ENCODE data around the gene BICRA.
"Not testable (repeated sequence)": the region's sequence is repeated elsewhere in the genome, so short reads cannot be mapped to it uniquely, and the experiment has no call there.

The BICRA gene

DNA sequence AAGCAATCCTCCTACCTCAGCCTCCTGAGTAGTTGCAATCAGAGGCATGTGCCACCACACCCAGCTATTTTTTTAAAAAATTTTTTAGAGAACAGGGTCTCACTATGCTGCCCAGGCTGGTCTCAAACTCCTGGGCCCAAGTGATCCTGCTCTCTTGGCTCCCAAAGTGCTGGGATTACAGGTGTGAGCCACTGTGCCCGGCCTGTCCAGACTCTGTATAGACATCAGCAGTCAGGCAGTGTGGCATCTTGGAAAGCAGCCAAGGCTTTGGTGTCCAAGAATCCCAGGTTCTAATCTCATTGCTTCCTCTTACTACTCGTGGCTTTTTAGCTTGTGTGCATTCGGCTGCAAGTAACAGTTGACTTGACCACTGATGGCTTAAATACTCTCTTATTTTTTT, 43.4 kb downstream of the BICRA start:
- FAIRE-seq: no peak
- no peak for DNase-seq (ENCODE audit: insufficient read length, low spot score)
- no peak for TF ChIP-seq POLR2A (IDR thresholded peaks at IDR 0.05; ENCODE audit: low read depth, low read length)

DNA sequence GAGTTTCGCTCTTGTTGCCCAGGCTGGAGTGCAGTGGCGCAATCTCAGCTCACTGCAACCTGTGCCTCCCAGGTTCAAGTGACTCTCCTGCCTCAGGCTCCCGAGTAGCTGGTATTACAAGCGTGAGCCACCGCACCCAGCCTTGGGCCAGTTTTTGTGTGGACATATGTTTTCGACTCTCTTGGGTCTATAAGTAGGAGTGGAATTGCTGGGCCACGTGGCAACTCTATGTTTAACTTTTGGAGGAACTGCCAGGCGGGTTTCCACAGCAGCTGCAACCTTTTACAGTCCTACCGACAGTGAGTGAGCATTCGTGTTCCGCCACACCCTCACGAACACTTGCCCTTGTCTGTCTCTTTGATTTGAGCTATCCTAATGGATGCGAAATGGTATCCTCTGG, 44.9 kb downstream of the BICRA start:
- DNase-seq (ENCODE audit: insufficient read length, low spot score) (no peak), FAIRE-seq (no peak)
- TF ChIP-seq POLR2A (IDR thresholded peaks at IDR 0.05; ENCODE audit: low read depth, low read length): no peak

DNA sequence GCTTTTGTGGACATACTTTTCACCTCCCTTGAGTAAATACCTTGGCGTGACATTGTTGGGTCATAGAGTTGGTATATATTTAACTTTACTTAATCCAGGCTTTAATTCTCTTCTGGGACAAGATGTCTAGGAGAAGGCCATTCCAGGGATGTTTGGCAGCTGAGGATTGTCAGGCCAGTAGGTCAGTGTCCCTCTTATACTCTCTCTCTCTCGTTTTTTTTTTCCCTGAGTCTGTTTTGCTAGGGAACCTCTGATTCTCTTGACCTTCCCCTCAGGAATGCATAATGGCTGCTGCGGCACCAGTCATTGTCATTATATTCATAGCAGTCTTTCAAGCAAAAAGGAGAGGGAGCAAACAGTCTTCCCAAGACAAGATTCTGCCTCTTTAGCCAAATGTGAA, 48.8 kb downstream of the BICRA start:
- FAIRE-seq (no peak), DNase-seq (ENCODE audit: insufficient read length, low spot score) (no peak)
- TF ChIP-seq POLR2A (IDR thresholded peaks at IDR 0.05; ENCODE audit: low read depth, low read length): no peak

DNA sequence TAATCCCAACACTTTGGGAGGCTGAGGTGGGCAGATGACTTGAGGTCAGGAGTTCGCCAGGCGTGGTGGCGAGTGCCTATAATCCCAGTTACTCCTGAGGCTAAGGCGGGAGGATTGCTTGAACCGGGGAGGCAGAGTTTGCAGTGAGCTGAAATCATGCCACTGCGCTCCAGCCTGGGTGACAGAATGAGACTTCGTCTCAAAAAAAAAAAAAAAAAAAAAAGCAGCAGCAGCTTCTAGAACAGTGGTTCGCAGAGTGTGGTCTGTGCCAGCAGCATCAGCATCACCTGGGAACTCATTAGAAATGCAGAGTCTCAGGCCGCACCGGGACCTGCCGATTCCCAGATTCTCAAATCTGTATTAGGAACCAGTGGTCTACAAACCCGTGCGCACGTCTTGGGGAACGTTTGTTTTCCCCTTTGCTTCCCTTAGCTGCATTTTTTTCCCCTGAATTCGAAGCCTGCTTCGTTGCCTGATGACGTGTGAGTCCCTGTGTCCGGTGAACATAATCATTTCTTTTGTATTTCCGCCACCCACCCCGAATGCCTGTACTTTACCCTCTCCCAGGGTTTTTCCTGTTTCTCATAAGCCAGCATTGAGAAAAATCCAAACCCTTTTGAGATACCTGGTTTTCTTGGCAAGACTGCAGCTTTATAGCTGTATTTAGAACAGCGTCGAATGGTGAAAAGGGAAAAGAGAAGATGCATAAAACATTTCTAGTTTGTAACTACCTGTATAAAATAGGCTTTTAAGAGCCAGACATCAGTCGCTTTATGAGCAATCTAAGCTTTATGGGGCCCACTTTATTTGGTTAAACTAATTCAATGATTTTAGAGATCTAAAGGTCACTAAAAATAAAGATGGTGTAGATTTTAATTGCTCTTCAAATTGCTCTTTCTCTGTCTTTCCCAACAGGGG, 49.8 kb downstream of the BICRA start:
- FAIRE-seq: no peak

DNA sequence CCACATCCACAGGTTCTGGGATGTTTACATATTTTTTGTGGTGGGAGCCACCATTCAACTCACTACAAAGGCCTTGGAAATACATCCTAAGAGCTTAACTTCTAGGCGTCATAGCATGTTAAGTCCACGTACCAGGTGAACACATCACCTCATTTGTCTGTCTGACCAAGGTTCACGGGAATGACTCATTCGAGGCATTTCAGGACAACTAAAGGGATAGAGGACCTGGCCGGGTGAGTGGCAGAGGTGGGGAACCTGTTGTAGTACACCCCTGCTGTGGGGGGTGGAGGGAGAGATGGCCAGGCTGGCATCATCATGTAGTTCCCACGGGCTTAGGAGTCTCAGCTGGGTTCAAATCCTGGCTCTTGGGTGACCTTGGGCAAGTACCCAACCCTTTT, 51.5 kb downstream of the BICRA start:
- no peak for DNase-seq (ENCODE audit: insufficient read length, low spot score)
- TF ChIP-seq POLR2A (IDR thresholded peaks at IDR 0.05; ENCODE audit: low read depth, low read length): no peak

More for the DNA sequence above, 49.8 kb downstream of the BICRA start:
- no peak for DNase-seq (ENCODE audit: insufficient read length, low spot score)
- TF ChIP-seq POLR2A (IDR thresholded peaks at IDR 0.05; ENCODE audit: low read depth, low read length): no peak

DNA sequence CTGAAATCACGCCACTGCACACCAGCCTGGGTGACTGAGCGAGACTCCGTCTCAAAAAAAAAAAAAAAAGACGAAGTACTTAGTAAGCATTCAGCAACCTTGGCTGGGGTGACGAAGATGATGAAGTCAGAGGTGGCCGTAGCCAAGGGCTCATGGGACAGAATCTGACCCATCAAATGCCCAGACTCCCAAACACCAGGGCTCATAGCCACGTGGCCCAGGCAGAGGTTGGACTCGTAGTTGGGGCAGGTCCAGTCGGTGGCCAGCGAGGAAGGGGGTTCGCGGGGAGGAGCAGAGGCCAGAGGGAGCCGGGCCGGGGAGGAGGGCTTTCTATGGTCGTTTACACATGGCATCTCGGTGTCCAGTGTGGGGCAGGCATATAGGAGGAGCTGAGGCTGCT, 52.2 kb downstream of the BICRA start:
- DNase-seq (ENCODE audit: insufficient read length, low spot score) (no peak), FAIRE-seq (no peak)
- no peak for TF ChIP-seq POLR2A (IDR thresholded peaks at IDR 0.05; ENCODE audit: low read depth, low read length)

More for the DNA sequence above, 51.5 kb downstream of the BICRA start:
- FAIRE-seq: no peak

DNA sequence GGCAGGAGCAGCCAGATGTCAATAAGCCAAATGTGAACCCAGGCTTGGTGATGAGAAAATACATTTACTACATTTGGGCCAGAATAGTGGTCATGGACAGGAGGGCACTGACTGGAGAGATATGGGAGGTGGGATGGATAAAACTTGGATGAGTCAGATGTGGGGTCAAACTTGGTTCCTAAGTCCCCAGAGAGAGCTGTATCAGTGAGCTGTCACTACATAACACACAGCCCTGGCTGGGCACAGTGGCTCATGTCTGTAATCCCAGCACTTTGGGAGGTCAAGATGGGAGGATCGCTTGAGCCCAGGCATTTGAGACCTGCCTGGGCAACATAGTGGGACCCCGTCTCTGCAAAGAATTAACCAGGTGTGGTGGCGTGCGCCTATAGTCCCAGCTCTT, 52.7 kb downstream of the BICRA start:
- DNase-seq (ENCODE audit: insufficient read length, low spot score) (no peak), FAIRE-seq (no peak)
- TF ChIP-seq POLR2A (IDR thresholded peaks at IDR 0.05; ENCODE audit: low read depth, low read length): no peak

DNA sequence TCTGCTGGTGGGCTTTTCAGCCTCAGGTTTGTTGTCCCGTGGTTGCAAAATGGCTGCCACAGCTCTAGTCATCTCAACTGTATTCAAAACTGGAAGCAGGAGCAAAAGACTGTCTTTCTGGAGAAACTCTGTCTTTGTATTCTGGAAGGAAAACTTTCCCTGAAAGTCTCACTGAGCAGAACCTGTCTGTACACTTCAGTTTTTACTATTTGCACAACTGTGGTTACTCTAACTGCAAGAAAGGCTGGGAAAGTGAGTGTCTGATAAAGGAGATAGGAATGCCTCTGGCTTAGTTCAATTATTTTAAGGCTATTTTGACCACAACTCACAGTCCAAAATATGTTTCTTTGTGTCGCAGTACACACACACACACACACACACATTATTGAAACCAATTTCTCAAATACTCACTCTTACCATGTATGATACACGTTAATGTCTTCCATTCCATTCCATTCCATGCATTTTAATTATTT, 54.5 kb downstream of the BICRA start:
- TF ChIP-seq POLR2A (IDR thresholded peaks at IDR 0.05; ENCODE audit: low read depth, low read length): no peak
- no peak for FAIRE-seq
- peak; percentile 30 for DNase-seq (ENCODE audit: insufficient read length, low spot score)

DNA sequence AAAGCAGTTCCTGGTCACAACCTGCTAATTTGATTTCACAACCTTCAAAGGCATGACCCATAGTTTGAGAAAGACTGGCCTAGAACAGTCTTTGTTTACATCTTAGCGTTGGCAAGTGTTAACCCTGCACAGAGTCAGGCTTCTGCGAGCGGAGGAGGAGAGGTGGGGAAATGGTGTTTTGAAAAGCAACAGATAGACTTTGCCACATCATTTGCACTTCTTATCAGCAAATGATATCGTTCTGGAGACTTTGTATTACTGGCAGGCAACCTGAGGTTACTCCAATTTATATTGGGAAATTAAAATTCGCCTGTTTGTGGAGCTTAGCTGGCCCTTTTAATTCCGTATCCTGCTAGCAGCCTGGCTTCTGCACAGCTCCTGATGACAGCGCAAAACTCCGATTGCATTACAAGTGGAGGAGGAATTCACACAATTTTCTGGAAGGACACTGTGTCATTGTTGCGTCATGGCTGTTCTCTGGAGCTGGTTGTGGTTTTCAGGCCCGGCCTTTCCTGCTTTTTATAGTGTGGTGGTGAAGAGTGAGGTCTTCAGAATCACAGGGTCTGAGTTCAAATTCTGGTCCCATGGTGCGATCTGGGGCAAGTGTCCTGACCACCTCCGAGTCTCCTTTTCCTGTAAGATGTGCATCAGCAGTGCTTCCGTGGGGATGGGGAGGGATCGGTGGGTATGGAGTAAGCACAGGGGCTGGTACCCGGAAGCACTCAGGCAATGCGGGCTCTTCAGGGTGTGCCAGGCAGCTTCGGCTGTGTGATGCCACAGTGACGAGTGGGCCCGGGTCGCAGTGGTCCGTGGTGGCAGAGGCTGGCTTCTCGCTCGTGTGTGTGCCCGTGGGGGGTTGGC, 55.2 kb downstream of the BICRA start:
- peak; percentile 77 for DNase-seq (ENCODE audit: insufficient read length, low spot score)
- FAIRE-seq: peak; percentile 79
- no peak for TF ChIP-seq POLR2A (IDR thresholded peaks at IDR 0.05; ENCODE audit: low read depth, low read length)

DNA sequence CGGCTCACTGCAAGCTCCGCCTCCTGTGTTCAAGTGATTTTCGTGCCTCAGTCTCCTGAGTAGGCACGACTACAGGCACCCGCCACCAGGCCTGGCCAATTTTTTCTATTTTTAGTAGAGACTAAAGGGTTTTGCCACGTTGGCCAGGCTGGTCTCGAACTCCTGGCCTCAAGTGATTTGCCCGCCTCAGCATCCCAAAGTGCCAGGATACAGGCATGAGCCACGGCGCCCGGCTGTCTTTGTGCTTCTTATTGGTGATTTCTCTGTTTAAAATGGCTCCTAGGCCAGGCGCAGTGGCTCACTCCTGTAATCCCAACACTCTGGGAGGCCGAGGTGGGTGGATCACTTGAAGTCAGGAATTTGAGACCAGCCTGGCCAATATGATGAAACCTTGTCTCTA, 59.6 kb downstream of the BICRA start:
- DNase-seq (ENCODE audit: insufficient read length, low spot score); FAIRE-seq: not testable (repeated sequence)

DNA sequence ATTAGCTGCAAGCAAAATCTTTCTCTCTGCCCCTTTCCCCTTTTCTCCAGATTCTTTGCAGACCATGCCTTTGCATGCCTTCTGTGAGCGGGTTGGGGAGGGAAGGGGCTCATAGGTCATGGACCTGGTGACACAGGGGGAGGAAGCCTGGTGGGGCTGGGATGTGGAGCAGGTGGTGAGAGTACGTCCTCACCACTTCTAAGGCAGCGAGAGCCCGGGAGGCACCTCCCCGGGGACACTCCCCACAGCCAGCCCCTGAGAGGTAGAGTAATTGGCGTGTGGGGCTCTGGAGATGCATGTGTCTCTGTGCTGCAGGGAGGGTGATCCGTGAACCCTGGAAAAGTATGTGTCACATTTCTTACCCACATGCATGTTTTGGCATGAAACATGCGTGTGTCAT, 61.8 kb downstream of the BICRA start:
- DNase-seq (ENCODE audit: insufficient read length, low spot score): no peak
- TF ChIP-seq POLR2A (IDR thresholded peaks at IDR 0.05; ENCODE audit: low read depth, low read length): no peak
- FAIRE-seq: no peak

DNA sequence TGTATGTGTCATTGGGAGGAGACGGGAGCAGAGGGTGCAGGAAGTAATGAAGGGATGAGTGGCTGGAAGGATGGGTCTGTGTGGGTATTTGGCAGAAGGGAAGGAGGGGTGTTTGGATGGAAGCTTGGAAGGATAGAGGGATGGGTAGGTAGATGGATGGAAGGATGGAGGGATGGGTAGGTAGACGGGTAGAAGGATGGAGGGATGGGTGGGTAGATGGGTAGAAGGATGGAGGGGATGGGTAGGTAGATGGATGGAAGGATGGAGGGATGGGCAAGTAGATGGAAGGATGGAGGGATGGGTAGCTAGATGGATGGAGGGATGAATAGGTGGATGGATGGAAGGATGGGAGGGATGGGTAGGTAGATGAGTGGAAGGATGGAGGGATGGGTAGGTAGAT, 62.6 kb downstream of the BICRA start:
- DNase-seq (ENCODE audit: insufficient read length, low spot score) (no peak), FAIRE-seq (no peak)
- TF ChIP-seq POLR2A (IDR thresholded peaks at IDR 0.05; ENCODE audit: low read depth, low read length): no peak

DNA sequence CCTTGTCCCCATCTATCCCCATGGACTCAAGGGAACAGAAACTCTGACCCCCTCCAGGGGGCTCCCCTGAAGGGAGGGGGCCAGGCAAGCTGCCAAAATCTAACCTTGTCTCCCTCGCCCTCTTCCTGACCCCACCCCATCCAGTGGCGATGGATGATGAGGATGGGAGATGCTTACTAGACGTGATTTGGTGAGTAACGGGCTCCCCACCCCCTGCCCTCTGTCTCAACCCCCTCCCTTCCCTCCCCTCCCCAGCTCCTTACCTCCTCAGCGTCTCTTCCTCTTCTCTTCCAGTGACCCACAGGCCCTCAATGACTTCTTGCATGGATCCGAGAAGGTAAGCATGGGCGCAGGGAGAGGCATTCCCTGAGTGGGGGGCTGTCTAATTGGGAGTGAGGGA, 64.5 kb downstream of the BICRA start:
- no peak for DNase-seq (ENCODE audit: insufficient read length, low spot score)
- no peak for FAIRE-seq

DNA sequence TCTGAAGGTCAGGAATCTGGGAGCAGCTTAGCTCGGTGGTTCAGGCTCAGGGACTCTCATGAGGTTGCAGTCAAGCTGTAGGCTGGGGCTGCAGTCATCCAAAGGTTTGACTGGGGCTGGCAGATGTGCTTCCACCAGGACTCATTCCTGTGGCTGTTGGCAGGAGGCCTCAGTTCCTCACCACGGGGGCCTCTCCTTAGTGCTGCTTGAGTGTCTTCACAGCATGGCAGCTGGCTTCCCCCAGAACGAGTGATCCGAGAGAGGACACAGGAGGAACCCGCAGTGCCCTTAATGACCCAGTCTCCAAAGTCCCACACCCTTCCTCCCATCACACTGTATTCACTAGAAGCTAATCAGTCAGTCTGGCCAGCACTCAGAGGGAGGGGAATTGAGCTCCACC, 65.6 kb downstream of the BICRA start:
- DNase-seq (ENCODE audit: insufficient read length, low spot score) (no peak), FAIRE-seq (no peak)
- no peak for TF ChIP-seq POLR2A (IDR thresholded peaks at IDR 0.05; ENCODE audit: low read depth, low read length)

More for the DNA sequence above, 64.5 kb downstream of the BICRA start:
- TF ChIP-seq POLR2A (IDR thresholded peaks at IDR 0.05; ENCODE audit: low read depth, low read length): no peak

All from H54 (cell line).